HG03066 (cell line): ENCODE results near the gene IDH3G.

Source experiments
- ATAC-seq: cut with Tn5 transposase; IDR thresholded peaks from one replicate; pipeline ENCODE4 v1.9.1; 2021; ENCODE audit warnings: low read depth; ENCODE audit not compliant: unreplicated experiment

The IDH3G gene

GRCh38 chrX:153792368-153792767, 1.8 kb downstream of the IDH3G start:
- no peak for ATAC-seq

- no peak for ATAC-seq
These were observed 2.9 kb downstream of the IDH3G start for GRCh38 chrX:153791104-153791852.

GRCh38 chrX:153789654-153790053, 4.5 kb downstream of the IDH3G start:
- no peak for ATAC-seq

GRCh38 chrX:153786669-153787068, 7.5 kb downstream of the IDH3G start:
- ATAC-seq, result no peak

- ATAC-seq, result no peak
These were observed 9.7 kb downstream of the IDH3G start for GRCh38 chrX:153784325-153784967.

GRCh38 chrX:153783378-153784013, 10.7 kb downstream of the IDH3G start:
- no peak for ATAC-seq

GRCh38 chrX:153782871-153783270, 11.3 kb downstream of the IDH3G start:
- no peak for ATAC-seq

- no peak for ATAC-seq
These were observed 11.9 kb downstream of the IDH3G start for GRCh38 chrX:153782313-153782712.

- ATAC-seq, result no peak
These were observed 12.6 kb downstream of the IDH3G start for GRCh38 chrX:153781428-153782047.

GRCh38 chrX:153780678-153781427, 13.3 kb downstream of the IDH3G start, which contains the start of gene SRPK3:
Gene SRPK3 (plus strand): TSS chrX:153781041. CDS start chrX:153781087, 46 bp downstream.
- ATAC-seq, result no peak

GRCh38 chrX:153779891-153780677, 14.1 kb downstream of the IDH3G start:
- no peak for ATAC-seq

- no peak for ATAC-seq
These were observed 15.5 kb downstream of the IDH3G start for GRCh38 chrX:153778684-153779101.

- ATAC-seq, result no peak
These were observed 16.0 kb downstream of the IDH3G start for GRCh38 chrX:153778181-153778580.

- ATAC-seq, result no peak
These were observed 16.7 kb downstream of the IDH3G start for GRCh38 chrX:153777261-153778090.

- no peak for ATAC-seq
These were observed 17.5 kb downstream of the IDH3G start for GRCh38 chrX:153776611-153777045.

GRCh38 chrX:153776120-153776599, 18.0 kb downstream of the IDH3G start:
- no peak for ATAC-seq

GRCh38 chrX:153775293-153776119, 18.7 kb downstream of the IDH3G start:
- ATAC-seq, result no peak
